ENCODE data around the gene YWHAG.
"Not testable (repeated sequence)": the region's sequence is repeated elsewhere in the genome, so short reads cannot be mapped to it uniquely, and the experiment has no call there.

YWHAG gene

GRCh38 chr7:76375251-76375650 lies 16.5 kb upstream of the YWHAG start:
- H3K9ac ChIP-seq (ENCODE audit: low read depth, low read length): no peak overlapping the region

GRCh38 chr7:76372984-76373833 lies 14.4 kb upstream of the YWHAG start:
- Histone ChIP-seq H3K9ac (ENCODE audit: low read depth, low read length) (no peak overlapping the region), H3K4me1 (ENCODE audit: insufficient read depth, low read length) (no peaks in the 10 kb centered on the region), H3K9me3 (ENCODE audit: insufficient read depth, low read depth, low read length) (no peaks in the 10 kb centered on the region), H3K4me3 (ENCODE audit: low read length) (no peak overlapping the region), H3K36me3 (ENCODE audit: insufficient read depth, low read depth, low read length) (no peaks in the 10 kb centered on the region), H3K27me3 (ENCODE audit: insufficient read depth, low read length) (no peaks in the 10 kb centered on the region), H3K27ac (ENCODE audit: low read length) (no peak overlapping the region)

More at GRCh38 chr7:76375251-76375650, 16.5 kb upstream of the YWHAG start:
- Histone ChIP-seq H3K4me3 (ENCODE audit: low read length) (no peak overlapping the region), H3K9me3 (ENCODE audit: insufficient read depth, low read depth, low read length) (no peaks in the 10 kb centered on the region), H3K27ac (ENCODE audit: low read length) (no peak overlapping the region), H3K36me3 (ENCODE audit: insufficient read depth, low read depth, low read length) (no peaks in the 10 kb centered on the region), H3K27me3 (ENCODE audit: insufficient read depth, low read length) (no peaks in the 10 kb centered on the region), H3K4me1 (ENCODE audit: insufficient read depth, low read length) (no peaks in the 10 kb centered on the region; the same call in 1 of the 2 replicates)

GRCh38 chr7:76371396-76371795 lies 12.6 kb upstream of the YWHAG start:
- H3K4me1 ChIP-seq (ENCODE audit: insufficient read depth, low read length): no peaks in the 10 kb centered on the region
- no peaks in the 10 kb centered on the region for H3K9me3 ChIP-seq (ENCODE audit: insufficient read depth, low read depth, low read length)
- H3K36me3 ChIP-seq (ENCODE audit: insufficient read depth, low read depth, low read length): no peaks in the 10 kb centered on the region
- no peak overlapping the region for H3K9ac ChIP-seq (ENCODE audit: low read depth, low read length)
- H3K27me3 ChIP-seq (ENCODE audit: insufficient read depth, low read length): no peaks in the 10 kb centered on the region
- no peak overlapping the region for H3K4me3 ChIP-seq (ENCODE audit: low read length)
- no peak overlapping the region for H3K27ac ChIP-seq (ENCODE audit: low read length)

GRCh38 chr7:76369018-76369417 lies 10.2 kb upstream of the YWHAG start:
- H3K36me3 ChIP-seq (ENCODE audit: insufficient read depth, low read depth, low read length): no peaks in the 10 kb centered on the region
- no peaks in the 10 kb centered on the region for H3K9me3 ChIP-seq (ENCODE audit: insufficient read depth, low read depth, low read length)
- no peak overlapping the region for H3K9ac ChIP-seq (ENCODE audit: low read depth, low read length)
- no peak overlapping the region for H3K27ac ChIP-seq (ENCODE audit: low read length)
- H3K4me3 ChIP-seq (ENCODE audit: low read length): no peak overlapping the region
- H3K27me3 ChIP-seq (ENCODE audit: insufficient read depth, low read length): no peaks in the 10 kb centered on the region
- peaks cover 7% of the 10 kb centered on the region; the same call in 1 of the 2 replicates for H3K4me1 ChIP-seq (ENCODE audit: insufficient read depth, low read length)

- Histone ChIP-seq H3K27me3 (ENCODE audit: insufficient read depth, low read length) (no peaks in the 10 kb centered on the region), H3K27ac (ENCODE audit: low read length) (no peak overlapping the region), H3K9me3 (ENCODE audit: insufficient read depth, low read depth, low read length) (no peaks in the 10 kb centered on the region), H3K9ac (ENCODE audit: low read depth, low read length) (no peak overlapping the region), H3K4me1 (ENCODE audit: insufficient read depth, low read length) (peaks cover 7% of the 10 kb centered on the region; the same call in 1 of the 2 replicates), H3K36me3 (ENCODE audit: insufficient read depth, low read depth, low read length) (no peaks in the 10 kb centered on the region), H3K4me3 (ENCODE audit: low read length) (no peak overlapping the region)
Measured at GRCh38 chr7:76368190-76368589, 9.4 kb upstream of the YWHAG start.

- peak overlapping the region; percentile 52; the same call in 1 of the 2 replicates for H3K9ac ChIP-seq (ENCODE audit: low read depth, low read length)
- no peaks in the 10 kb centered on the region for H3K9me3 ChIP-seq (ENCODE audit: insufficient read depth, low read depth, low read length)
- no peak overlapping the region for H3K4me3 ChIP-seq (ENCODE audit: low read length)
- no peak overlapping the region for H3K27ac ChIP-seq (ENCODE audit: low read length)
- peaks cover 12% of the 10 kb centered on the region; the same call in 1 of the 2 replicates for H3K4me1 ChIP-seq (ENCODE audit: insufficient read depth, low read length)
- H3K36me3 ChIP-seq (ENCODE audit: insufficient read depth, low read depth, low read length): no peaks in the 10 kb centered on the region
- no peaks in the 10 kb centered on the region for H3K27me3 ChIP-seq (ENCODE audit: insufficient read depth, low read length)
Measured at GRCh38 chr7:76364198-76364584, 5.4 kb upstream of the YWHAG start.

GRCh38 chr7:76363754-76364153 lies 5.0 kb upstream of the YWHAG start:
- H3K4me3 ChIP-seq (ENCODE audit: low read length); H3K9ac ChIP-seq (ENCODE audit: low read depth, low read length); H3K9me3 ChIP-seq (ENCODE audit: insufficient read depth, low read depth, low read length); H3K36me3 ChIP-seq (ENCODE audit: insufficient read depth, low read depth, low read length); H3K27me3 ChIP-seq (ENCODE audit: insufficient read depth, low read length); H3K27ac ChIP-seq (ENCODE audit: low read length): not testable (repeated sequence)
- peaks cover 12% of the 10 kb centered on the region; the same call in 1 of the 2 replicates for H3K4me1 ChIP-seq (ENCODE audit: insufficient read depth, low read length)

- Histone ChIP-seq H3K4me3 (ENCODE audit: low read length) (peak overlapping the region; percentile 92; the same call in 1 of the 2 replicates), H3K4me1 (ENCODE audit: insufficient read depth, low read length) (peaks cover 28% of the 10 kb centered on the region), H3K27me3 (ENCODE audit: insufficient read depth, low read length) (no peaks in the 10 kb centered on the region)
Measured at GRCh38 chr7:76359978-76360638, 1.3 kb upstream of the YWHAG start.

GRCh38 chr7:76359111-76359977 lies 553 bp upstream of the YWHAG start:
- H3K9ac ChIP-seq (ENCODE audit: low read depth, low read length): peak overlapping the region; percentile 96
- peaks cover 35% of the 10 kb centered on the region for H3K36me3 ChIP-seq (ENCODE audit: insufficient read depth, low read depth, low read length)
- peaks cover 31% of the 10 kb centered on the region for H3K4me1 ChIP-seq (ENCODE audit: insufficient read depth, low read length)
- no peaks in the 10 kb centered on the region for H3K9me3 ChIP-seq (ENCODE audit: insufficient read depth, low read depth, low read length)
- H3K4me3 ChIP-seq (ENCODE audit: low read length): peak overlapping the region; percentile 92
- H3K27ac ChIP-seq (ENCODE audit: low read length): peak overlapping the region; percentile 90
- H3K27me3 ChIP-seq (ENCODE audit: insufficient read depth, low read length): no peaks in the 10 kb centered on the region

More at GRCh38 chr7:76359978-76360638, 1.3 kb upstream of the YWHAG start:
- H3K36me3 ChIP-seq (ENCODE audit: insufficient read depth, low read depth, low read length): peaks cover 28% of the 10 kb centered on the region
- peak overlapping the region; percentile 88; the same call in 1 of the 2 replicates for H3K9ac ChIP-seq (ENCODE audit: low read depth, low read length)
- H3K9me3 ChIP-seq (ENCODE audit: insufficient read depth, low read depth, low read length): no peaks in the 10 kb centered on the region
- H3K27ac ChIP-seq (ENCODE audit: low read length): peak overlapping the region; percentile 90

GRCh38 chr7:76358011-76358480 lies 745 bp downstream of the YWHAG start:
- H3K9me3 ChIP-seq (ENCODE audit: insufficient read depth, low read depth, low read length): no peaks in the 10 kb centered on the region
- H3K36me3 ChIP-seq (ENCODE audit: insufficient read depth, low read depth, low read length): peaks cover 42% of the 10 kb centered on the region

GRCh38 chr7:76357475-76358010 lies 1.2 kb downstream of the YWHAG start:
- Histone ChIP-seq H3K9me3 (ENCODE audit: insufficient read depth, low read depth, low read length) (no peaks in the 10 kb centered on the region), H3K27me3 (ENCODE audit: insufficient read depth, low read length) (no peaks in the 10 kb centered on the region), H3K4me3 (ENCODE audit: low read length) (peak overlapping the region; percentile 92), H3K36me3 (ENCODE audit: insufficient read depth, low read depth, low read length) (peaks cover 46% of the 10 kb centered on the region), H3K27ac (ENCODE audit: low read length) (peak overlapping the region; percentile 90), H3K9ac (ENCODE audit: low read depth, low read length) (peak overlapping the region; percentile 96), H3K4me1 (ENCODE audit: insufficient read depth, low read length) (peaks cover 28% of the 10 kb centered on the region)

More at GRCh38 chr7:76358011-76358480, 745 bp downstream of the YWHAG start:
- peak overlapping the region; percentile 96 for H3K9ac ChIP-seq (ENCODE audit: low read depth, low read length)
- H3K4me3 ChIP-seq (ENCODE audit: low read length): peak overlapping the region; percentile 92
- H3K4me1 ChIP-seq (ENCODE audit: insufficient read depth, low read length): peaks cover 28% of the 10 kb centered on the region
- no peaks in the 10 kb centered on the region for H3K27me3 ChIP-seq (ENCODE audit: insufficient read depth, low read length)
- H3K27ac ChIP-seq (ENCODE audit: low read length): peak overlapping the region; percentile 90

Data from iPS-20b (cell line).